OCI-LY1 (cell line): ENCODE measurements around the gene LAMC3.

Source experiments
- EZH2 ChIP-seq: fragments of 200-600 bp; sonication (generic), shearing (Covaris generic); IDR thresholded peaks from 2 replicates; pipeline ENCODE4 v1.8.0; 2017; ENCODE audit warnings: borderline replicate concordance, mixed run types, mild to moderate bottlenecking, antibody characterized with exemption, low read length, moderate library complexity, mixed read lengths
- TF ChIP-seq, protein P1 (sequence below): fragments of 200-600 bp; sonication (generic), shearing (Covaris generic); IDR thresholded peaks from 2 replicates; pipeline ENCODE4 v1.5.1; 2017; ENCODE audit warnings: mild to moderate bottlenecking, antibody characterized with exemption, low read length, moderate library complexity, mixed read lengths

DNA sequence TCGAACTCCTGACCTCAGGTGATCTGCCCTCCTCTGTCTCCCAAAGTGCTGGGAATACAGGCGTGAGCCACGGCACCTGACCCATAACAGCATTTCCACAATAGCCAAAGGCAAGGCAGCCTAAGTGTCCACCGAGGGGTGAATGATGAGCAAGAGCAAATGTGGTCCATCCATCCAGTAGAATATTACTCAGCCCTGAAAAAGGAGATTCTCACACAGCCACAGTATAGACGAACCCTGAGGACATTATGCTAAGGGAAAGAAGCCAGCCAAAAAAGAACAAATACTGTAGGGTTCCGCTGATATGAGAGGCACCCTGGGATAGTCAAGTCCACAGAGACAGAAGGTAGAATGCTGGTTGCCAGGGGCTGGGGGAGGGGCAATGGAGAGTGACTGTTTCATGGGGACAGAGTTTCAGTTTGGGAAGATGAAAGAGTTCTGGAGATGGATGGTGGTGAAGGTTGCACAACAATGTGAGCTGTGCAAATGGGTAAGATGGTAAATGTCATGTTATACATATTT is 7.0 kb downstream of the LAMC3 start:
- TF ChIP-seq, protein P1, sequence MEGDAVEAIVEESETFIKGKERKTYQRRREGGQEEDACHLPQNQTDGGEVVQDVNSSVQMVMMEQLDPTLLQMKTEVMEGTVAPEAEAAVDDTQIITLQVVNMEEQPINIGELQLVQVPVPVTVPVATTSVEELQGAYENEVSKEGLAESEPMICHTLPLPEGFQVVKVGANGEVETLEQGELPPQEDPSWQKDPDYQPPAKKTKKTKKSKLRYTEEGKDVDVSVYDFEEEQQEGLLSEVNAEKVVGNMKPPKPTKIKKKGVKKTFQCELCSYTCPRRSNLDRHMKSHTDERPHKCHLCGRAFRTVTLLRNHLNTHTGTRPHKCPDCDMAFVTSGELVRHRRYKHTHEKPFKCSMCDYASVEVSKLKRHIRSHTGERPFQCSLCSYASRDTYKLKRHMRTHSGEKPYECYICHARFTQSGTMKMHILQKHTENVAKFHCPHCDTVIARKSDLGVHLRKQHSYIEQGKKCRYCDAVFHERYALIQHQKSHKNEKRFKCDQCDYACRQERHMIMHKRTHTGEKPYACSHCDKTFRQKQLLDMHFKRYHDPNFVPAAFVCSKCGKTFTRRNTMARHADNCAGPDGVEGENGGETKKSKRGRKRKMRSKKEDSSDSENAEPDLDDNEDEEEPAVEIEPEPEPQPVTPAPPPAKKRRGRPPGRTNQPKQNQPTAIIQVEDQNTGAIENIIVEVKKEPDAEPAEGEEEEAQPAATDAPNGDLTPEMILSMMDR, result no peak
- no peak for TF ChIP-seq EZH2
